Liver (tissue), 3 donors: ENCODE data around the gene MED22.

Source experiments
- ATF3 ChIP-seq: IDR thresholded peaks from 2 replicates; pipeline ENCODE4 v1.6.1; 2016; ENCODE audit warnings: antibody characterized with exemption
- CTCF ChIP-seq: fragments of 150-350 bp; IDR thresholded peaks from 2 replicates; pipeline ENCODE4 v1.5.1; 2017; ENCODE audit warnings: improper control_type of control experiment, low read depth, low read length; ENCODE audit not compliant: missing input control
- EGR1 ChIP-seq, 2 donors: IDR thresholded peaks; 2 replicates each; pipeline ENCODE4 v1.6.1; 2016 to 2018; ENCODE audit warnings: antibody characterized with exemption in 2 of 2, low read depth in 2 of 2
- FOXA1 ChIP-seq: IDR thresholded peaks from 2 replicates; pipeline ENCODE4 v1.6.1; 2016; ENCODE audit warnings: antibody characterized with exemption
- FOXA2 ChIP-seq: IDR thresholded peaks from 2 replicates; pipeline ENCODE4 v1.6.1; 2016; ENCODE audit warnings: antibody characterized with exemption
- HNF4A ChIP-seq, 2 donors: conservative IDR thresholded peaks; 2 replicates each; pipeline ENCODE4 v1.6.1; 2016; ENCODE audit warnings: antibody characterized with exemption in 2 of 2, mild to moderate bottlenecking in 2 of 2
- HNF4G ChIP-seq: IDR thresholded peaks from 2 replicates; pipeline ENCODE4 v1.6.1; 2016; ENCODE audit warnings: antibody characterized with exemption
- MAX ChIP-seq: IDR thresholded peaks from 2 replicates; pipeline ENCODE4 v1.6.1; 2016; ENCODE audit warnings: antibody characterized with exemption
- RAD21 ChIP-seq, 2 donors: IDR thresholded peaks; 2 replicates each; pipeline ENCODE4 v1.6.1; 2016; ENCODE audit warnings: antibody characterized with exemption in 2 of 2, mild to moderate bottlenecking in 2 of 2
- REST ChIP-seq: IDR thresholded peaks from 2 replicates; pipeline ENCODE4 v1.6.1; 2016; ENCODE audit warnings: antibody characterized with exemption, mild to moderate bottlenecking
- SP1 ChIP-seq: IDR thresholded peaks from 2 replicates; pipeline ENCODE4 v1.6.1; 2018; ENCODE audit warnings: antibody characterized with exemption, mild to moderate bottlenecking
- TAF1 ChIP-seq: conservative IDR thresholded peaks from 2 replicates; pipeline ENCODE4 v1.6.1; 2016; ENCODE audit warnings: antibody characterized with exemption, mild to moderate bottlenecking
- YY1 ChIP-seq: IDR thresholded peaks from 2 replicates; pipeline ENCODE4 v1.6.1; 2016; ENCODE audit warnings: antibody characterized with exemption, mild to moderate bottlenecking
- donor health status: healthy.
- donor health status: healthy.

GRCh38 chr9:133348718-133349573 is 1.0 kb upstream of the MED22 start:
- TF ChIP-seq CTCF (no peak), RAD21 (IDR thresholded peaks at IDR 0.05) (no peak), SP1 (no peak), EGR1 (IDR thresholded peaks at IDR 0.05; ENCODE audit: low read depth in 2 of 2) (no peak), ATF3 (no peak), FOXA2 (no peak), YY1 (no peak), TAF1 (no peak), FOXA1 (no peak), HNF4G (no peak), REST (no peak), HNF4A (conservative IDR thresholded peaks at IDR 0.05) (no peak), MAX (no peak)
